GM13977 (cell line): ENCODE results near the gene CADM2.

Experiments
- DNase-seq: peaks from one replicate; pipeline ENCODE4 v3.0.0; 2012; ENCODE audit warnings: low spot score
- CTCF ChIP-seq: IDR thresholded peaks from 2 replicates; pipeline ENCODE4 v1.5.1; 2012; ENCODE audit warnings: mild to moderate bottlenecking, control low read depth; ENCODE audit not compliant: insufficient read depth; ENCODE audit errors: extremely low read depth, missing control alignments
- in situ Hi-C: fragments of 300-500 bp; cut with MboI; formaldehyde crosslinking; loops from one replicate; pipeline ENCODE4 v1.12.0; 2022; ENCODE audit warnings: low sequenced_read_pairs, low pct_unique_long_range_greater_than_20kb, mixed read lengths, inconsistent platforms; ENCODE audit not compliant: unreplicated experiment

CADM2 gene

GRCh38 chr3:85790445-85791030 is 831.7 kb downstream of the CADM2 start:
- TF ChIP-seq CTCF: no peak
- in situ Hi-C loops: no loop called here
- no peak for DNase-seq

- no peak for DNase-seq
- TF ChIP-seq CTCF: no peak
- in situ Hi-C loops: no loop called here
Observed at GRCh38 chr3:85796140-85796539, 837.4 kb downstream of the CADM2 start.

GRCh38 chr3:85800676-85801075 is 841.9 kb downstream of the CADM2 start:
- no peak for TF ChIP-seq CTCF
- in situ Hi-C loops: no loop called here
- no peak for DNase-seq

- no peak for DNase-seq
- in situ Hi-C loops: no loop called here
- TF ChIP-seq CTCF: no peak
Observed at GRCh38 chr3:85801955-85802354, 843.2 kb downstream of the CADM2 start.

GRCh38 chr3:85808755-85809154 is 850.0 kb downstream of the CADM2 start:
- in situ Hi-C loops: no loop called here
- no peak for TF ChIP-seq CTCF
- no peak for DNase-seq

- in situ Hi-C loops: no loop called here
- TF ChIP-seq CTCF: peak; percentile 54
- peak; percentile 6 for DNase-seq
Observed at GRCh38 chr3:85821130-85821756, 862.5 kb downstream of the CADM2 start.
